K562 (cell line): ENCODE data around the gene HMBS. TPM values are rescaled to one million over a fixed set of nuclear protein-coding genes. Genes with fewer than 3 reads are reported as not detected.

Experiments
- ARHGAP35 ChIP-seq: fragments of 450-650 bp; IDR thresholded peaks from 2 replicates; pipeline ENCODE4 v1.6.1; 2018; ENCODE audit not compliant: partially characterized antibody
- ATF2 ChIP-seq: sonication (generic); formaldehyde crosslinking; IDR thresholded peaks from 2 replicates; pipeline ENCODE4 v1.8.1; 2022; ENCODE audit warnings: missing genetic modification reagents
- CREB1 ChIP-seq, 2 experiments: sonication (generic) in 1 of 2; formaldehyde crosslinking in 1 of 2; IDR thresholded peaks; 2 replicates each; pipeline versions ENCODE4 v1.6.1 to v1.8.0; 2012 to 2022; ENCODE audit warnings: inconsistent platforms in 1 of 2, mild to moderate bottlenecking in 1 of 2, missing genetic modification reagents in 1 of 2, moderate library complexity in 1 of 2
- FOSL1 ChIP-seq: fragments of 200-800 bp; sonication (Bioruptor generic); conservative IDR thresholded peaks from 2 replicates; pipeline ENCODE4 v1.6.1; 2016; ENCODE audit warnings: missing genetic modification characterization, missing compliant biosample characterization
- FOXJ2 ChIP-seq: fragments of 200-800 bp; sonication (Bioruptor generic); IDR thresholded peaks from 2 replicates; pipeline ENCODE4 v1.6.1; 2016; ENCODE audit warnings: missing genetic modification characterization, missing compliant biosample characterization
- GABPB2 ChIP-seq: fragments of 250-450 bp; sonication (Bioruptor Pico); conservative IDR thresholded peaks from 2 replicates; pipeline ENCODE4 v1.5.1; 2021; ENCODE audit warnings: mild to moderate bottlenecking
- HCFC1 ChIP-seq: IDR thresholded peaks from 2 replicates; pipeline ENCODE4 v1.6.1; 2012; ENCODE audit warnings: low read depth, low read length, improper control_type of control experiment
- HOXB6 ChIP-seq: fragments of 250-450 bp; sonication (Bioruptor Pico); IDR thresholded peaks from 2 replicates; pipeline ENCODE4 v1.5.1; 2022; ENCODE audit warnings: mild to moderate bottlenecking, borderline replicate concordance
- KDM5B ChIP-seq: fragments of 200-600 bp; sonication (generic); IDR thresholded peaks from 2 replicates; pipeline ENCODE4 v1.6.1; 2012; ENCODE audit warnings: low read depth, mild to moderate bottlenecking, moderate library complexity, low read length, control low read depth, inconsistent platforms; ENCODE audit not compliant: insufficient replicate concordance
- MEF2D ChIP-seq: conservative IDR thresholded peaks from 2 replicates; pipeline ENCODE4 v1.6.1; 2016; ENCODE audit warnings: low read depth, missing genetic modification characterization, missing compliant biosample characterization
- NCOA4 ChIP-seq: fragments of 450-650 bp; IDR thresholded peaks from 2 replicates; pipeline ENCODE4 v1.6.1; 2018; ENCODE audit warnings: mild to moderate bottlenecking; ENCODE audit not compliant: partially characterized antibody
- NR2F6 ChIP-seq: fragments of 450-650 bp; formaldehyde crosslinking; IDR thresholded peaks from 2 replicates; pipeline ENCODE4 v1.4.0; 2020; ENCODE audit warnings: mild to moderate bottlenecking
- NUFIP1 ChIP-seq: fragments of 450-650 bp; IDR thresholded peaks from 2 replicates; pipeline ENCODE4 v1.6.1; 2018; ENCODE audit not compliant: partially characterized antibody
- PML ChIP-seq: IDR thresholded peaks from 2 replicates; pipeline ENCODE4 v1.6.1; 2012; ENCODE audit warnings: low read length, inconsistent platforms
- SIX5 ChIP-seq, 2 experiments: IDR thresholded peaks; 2 replicates each; pipeline ENCODE4 v1.6.1; 2011; ENCODE audit warnings: low read length in 2 of 2, borderline replicate concordance in 1 of 2, low read depth in 1 of 2, mild to moderate bottlenecking in 1 of 2, moderate library complexity in 1 of 2; ENCODE audit not compliant: insufficient read depth in 1 of 2
- SMARCE1 ChIP-seq: fragments of 450-650 bp; IDR thresholded peaks from 2 replicates; pipeline ENCODE4 v1.7.1; 2016; ENCODE audit warnings: mild to moderate bottlenecking
- SNRNP70 ChIP-seq: fragments of 200-400 bp; formaldehyde crosslinking; optimal IDR thresholded peaks from 2 replicates; pipeline ENCODE3; 2017; ENCODE audit warnings: low read depth, low read length
- SUPT5H ChIP-seq: fragments of 450-650 bp; IDR thresholded peaks from 2 replicates; pipeline ENCODE4 v1.6.1; 2016
- TCFL5 ChIP-seq: fragments of 250-450 bp; sonication (Bioruptor Pico); conservative IDR thresholded peaks from 2 replicates; pipeline ENCODE4 v1.6.1; 2021; ENCODE audit warnings: mild to moderate bottlenecking, moderate library complexity, matching md5 sums
- ZBTB1 ChIP-seq: sonication (generic); formaldehyde crosslinking; IDR thresholded peaks from 2 replicates; pipeline ENCODE4 v1.8.1; 2023; ENCODE audit warnings: missing genetic modification reagents, low read depth, mild to moderate bottlenecking, borderline replicate concordance
- ZC3H4 ChIP-seq: sonication (generic); formaldehyde crosslinking; IDR thresholded peaks from 2 replicates; pipeline ENCODE4 v1.9.0; 2021; ENCODE audit warnings: missing genetic modification reagents, borderline replicate concordance
- ZFP1 ChIP-seq: fragments of 450-650 bp; formaldehyde crosslinking; IDR thresholded peaks from 2 replicates; pipeline ENCODE4 v1.4.0; 2020; ENCODE audit warnings: mild to moderate bottlenecking, mixed read lengths
- ZNF3 ChIP-seq: fragments of 250-450 bp; sonication (Bioruptor Pico); IDR thresholded peaks from 2 replicates; pipeline ENCODE4 v1.5.0; 2021; ENCODE audit warnings: mild to moderate bottlenecking, moderate library complexity
- ZNF668 ChIP-seq: fragments of 250-450 bp; sonication (Bioruptor Pico); IDR thresholded peaks from 2 replicates; pipeline ENCODE4 v1.8.0; 2022; ENCODE audit warnings: mild to moderate bottlenecking, inconsistent platforms
- polyA plus RNA-seq, 8 experiments: library from polyadenylated mRNA; depleted of rRNA in 4 of 8; stranded (reverse) in 5 of 8; unstranded in 3 of 8; fragments of >200 nt; fragmentation: Nextera tagmentation in 2 of 8; fragmentation: Illumina TruSeq in 1 of 8; extraction: Ambion mirVana in 2 of 8; extraction: Trizol in 1 of 8; gene quantifications; 2 replicates each; pipeline versions ENCODE4 v1.2.1 to v1.2.3, GENCODE V29; 2011 to 2014; ENCODE audit warnings: inconsistent platforms in 1 of 8, missing spikeins in 1 of 8
- total RNA-seq, 7 experiments: library from RNA; depleted of rRNA in 6 of 7; stranded (reverse); fragments of >200 nt in 6 of 7; fragmentation: Illumina TruSeq in 2 of 7; extraction: Trizol in 2 of 7; gene quantifications; 2 replicates each; pipeline versions ENCODE4 v1.2.1 to v1.2.3, GENCODE V29; 2011 to 2021; ENCODE audit warnings: low replicate concordance in 1 of 7
- TF ChIP-seq, protein P1 (sequence below): sonication (generic); formaldehyde crosslinking; IDR thresholded peaks from 2 replicates; pipeline ENCODE4 v1.8.1; 2022; ENCODE audit warnings: missing genetic modification reagents

HMBS gene
- total and polyA plus RNA-seq, 9 of the 15 experiments (the other 6 are each of a cell fraction or from before 2014, with no cell fraction given), result 56.9 to 385 (median 286) TPM

GRCh38 chr11:119085437-119085847 lies 761 bp downstream of the HMBS start (continued):
- no peak for TF ChIP-seq SUPT5H
- 0 out of 2 replicates have a peak, but pooled peaks have one; percentile 26 for TF ChIP-seq CREB1 (IDR thresholded peaks at IDR 0.05)
- no peak for TF ChIP-seq CREB1 (CRISPR knock-in tag; IDR thresholded peaks at IDR 0.05)
- peak; percentile 86 for TF ChIP-seq SMARCE1
- no peak for TF ChIP-seq NUFIP1
- no peak for TF ChIP-seq KDM5B
- TF ChIP-seq TCFL5 (CRISPR knock-in tag), result no peak
- no peak for TF ChIP-seq ATF2 (CRISPR knock-in tag)
- TF ChIP-seq ZFP1 (CRISPR knock-in tag), result no peak
- TF ChIP-seq ZC3H4, result no peak; the same call in 1 of the 2 replicates
- no peak for TF ChIP-seq NCOA4
- no peak for TF ChIP-seq HOXB6 (CRISPR knock-in tag)
- no peak for TF ChIP-seq HCFC1
- TF ChIP-seq SIX5 (IDR thresholded peaks at IDR 0.05; ENCODE audit: borderline replicate concordance in 1 of 2, insufficient read depth in 1 of 2, low read depth in 1 of 2, low read length in 2 of 2), result no peak
- TF ChIP-seq MEF2D (tag), result no peak
- no peak for TF ChIP-seq ARHGAP35
- TF ChIP-seq SNRNP70, result no peak
- TF ChIP-seq FOXJ2 (tag), result no peak
- TF ChIP-seq, protein P1, sequence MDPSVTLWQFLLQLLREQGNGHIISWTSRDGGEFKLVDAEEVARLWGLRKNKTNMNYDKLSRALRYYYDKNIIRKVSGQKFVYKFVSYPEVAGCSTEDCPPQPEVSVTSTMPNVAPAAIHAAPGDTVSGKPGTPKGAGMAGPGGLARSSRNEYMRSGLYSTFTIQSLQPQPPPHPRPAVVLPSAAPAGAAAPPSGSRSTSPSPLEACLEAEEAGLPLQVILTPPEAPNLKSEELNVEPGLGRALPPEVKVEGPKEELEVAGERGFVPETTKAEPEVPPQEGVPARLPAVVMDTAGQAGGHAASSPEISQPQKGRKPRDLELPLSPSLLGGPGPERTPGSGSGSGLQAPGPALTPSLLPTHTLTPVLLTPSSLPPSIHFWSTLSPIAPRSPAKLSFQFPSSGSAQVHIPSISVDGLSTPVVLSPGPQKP (CRISPR knock-in tag), result no peak
- peak; percentile 32 for TF ChIP-seq FOSL1 (tag)
- TF ChIP-seq NR2F6 (CRISPR knock-in tag), result no peak
- TF ChIP-seq ZBTB1 (CRISPR knock-in tag), result no peak
- no peak for TF ChIP-seq ZNF668 (CRISPR knock-in tag)
- TF ChIP-seq PML, result peak; percentile 89
- TF ChIP-seq ZNF3 (CRISPR knock-in tag), result no peak
- TF ChIP-seq GABPB2 (CRISPR knock-in tag), result peak; percentile 54; the same call in 1 of the 2 replicates
